Fibroblast of pulmonary artery (primary cell): Measurements from ENCODE around the gene ACOX3.

Experiments
- DNase-seq: peaks from one replicate; pipeline ENCODE4 v3.0.0-alpha.2; 2010; ENCODE audit warnings: low read depth
- H3K4me3 ChIP-seq: replicated peaks from 2 replicates; pipeline ENCODE4 v1.5.1; 2011; ENCODE audit warnings: low read depth, mild to moderate bottlenecking, control low read depth, low read length, moderate library complexity
- CTCF ChIP-seq: IDR thresholded peaks from 2 replicates; pipeline ENCODE4 v1.5.1; 2011; ENCODE audit warnings: mild to moderate bottlenecking, control low read depth, low read length, inconsistent platforms; ENCODE audit errors: missing control alignments

The ACOX3 gene

DNA sequence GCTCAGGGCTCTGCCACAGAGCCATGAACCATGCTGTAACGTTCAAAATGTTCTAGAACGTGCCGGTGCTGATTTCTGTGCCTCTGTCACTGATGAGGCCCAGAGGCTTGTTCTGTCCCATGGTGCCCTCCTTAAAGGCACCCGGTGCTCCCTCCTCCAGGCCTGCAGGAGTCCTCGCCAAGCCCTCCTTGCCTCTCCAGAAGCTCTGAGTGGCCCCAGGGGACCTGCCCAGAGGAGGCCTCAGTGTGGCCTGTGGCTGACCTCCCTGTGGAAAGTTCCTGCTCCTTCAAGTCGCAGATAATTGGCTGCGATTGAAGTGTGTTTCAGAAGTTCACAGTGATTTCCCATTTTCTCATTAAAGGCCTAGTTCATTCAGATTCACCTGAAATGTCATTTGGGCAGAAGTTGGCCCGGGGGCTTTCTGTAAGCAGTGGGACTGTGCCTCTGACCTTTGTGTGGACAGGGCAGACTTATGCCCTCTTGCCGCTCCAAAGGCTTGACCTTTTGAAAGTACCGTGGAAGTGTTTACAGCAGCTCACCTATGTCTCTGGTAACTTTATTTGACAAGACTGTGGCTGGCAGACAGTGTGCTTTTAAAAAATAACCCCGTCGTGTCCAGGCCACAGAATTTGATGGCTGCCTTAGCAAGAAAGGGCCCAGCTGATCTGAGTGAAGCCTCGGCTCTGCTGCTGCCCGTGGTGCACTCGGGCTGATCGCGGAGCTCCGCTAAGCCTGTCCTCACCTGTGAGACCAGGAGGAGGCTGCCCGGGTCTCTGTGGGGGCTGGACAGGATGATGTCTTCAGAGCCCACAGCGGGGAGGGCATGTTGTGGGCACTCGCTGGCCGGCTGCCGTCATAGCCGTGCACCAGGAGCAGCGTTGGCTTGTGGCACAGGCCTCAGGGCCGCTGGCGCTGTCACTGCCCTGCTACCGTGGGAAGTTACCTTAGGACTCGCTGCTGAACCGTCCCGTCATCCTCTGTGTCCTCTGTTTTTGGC is 25.4 kb upstream of the ACOX3 start:
- TF ChIP-seq CTCF: no peak
- H3K4me3 ChIP-seq: no peak overlapping the region
- DNase-seq: no peak

- no peak for DNase-seq
- no peak overlapping the region for H3K4me3 ChIP-seq
- TF ChIP-seq CTCF: no peak
Observed at GRCh38 chr4:8464381-8464780, 23.9 kb upstream of the ACOX3 start.

GRCh38 chr4:8463811-8464210 is 23.3 kb upstream of the ACOX3 start:
- no peak for TF ChIP-seq CTCF
- no peak for DNase-seq
- no peak overlapping the region for H3K4me3 ChIP-seq

DNA sequence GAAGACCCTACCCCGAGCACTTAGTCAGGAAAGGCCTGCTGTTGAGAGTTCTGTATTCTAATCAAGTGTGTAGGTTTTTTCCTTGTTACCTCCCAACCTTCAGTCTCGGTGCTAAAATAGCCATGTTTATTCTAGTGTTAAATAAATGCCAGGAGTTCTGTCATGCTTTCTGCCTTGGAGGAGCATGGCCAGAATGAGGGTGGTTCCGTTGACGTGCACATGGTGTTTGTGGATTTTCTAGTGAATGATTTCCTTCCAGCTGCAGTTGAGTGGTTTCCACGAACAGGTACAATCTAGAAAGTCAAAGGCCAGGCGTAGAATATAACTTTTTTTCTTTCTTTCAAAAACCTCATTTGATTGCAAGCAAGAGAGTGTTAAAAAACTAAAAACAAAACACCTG is 21.1 kb upstream of the ACOX3 start:
- DNase-seq: no peak
- no peak for TF ChIP-seq CTCF
- H3K4me3 ChIP-seq: no peak overlapping the region

DNA sequence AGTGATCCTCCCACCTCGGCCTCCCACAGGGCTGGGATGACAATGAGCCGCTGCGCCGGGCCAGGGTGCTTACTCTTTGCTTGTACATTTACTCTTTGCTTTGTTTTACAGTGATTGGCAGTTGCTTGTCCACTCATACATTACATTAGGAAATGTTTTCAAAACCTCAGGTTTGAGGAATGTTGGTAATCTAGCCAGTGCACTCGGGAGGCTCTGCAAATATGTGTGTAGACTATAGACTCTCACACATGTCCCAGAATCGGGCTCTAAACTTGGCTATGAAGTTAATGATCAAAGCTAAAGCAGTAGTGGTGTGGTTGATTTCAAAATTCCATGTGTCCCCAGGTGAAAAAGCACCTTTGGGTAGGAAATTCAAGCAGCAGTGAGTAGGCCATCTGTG is 20.6 kb upstream of the ACOX3 start:
- no peak for TF ChIP-seq CTCF
- DNase-seq: no peak
- H3K4me3 ChIP-seq: no peak overlapping the region

DNA sequence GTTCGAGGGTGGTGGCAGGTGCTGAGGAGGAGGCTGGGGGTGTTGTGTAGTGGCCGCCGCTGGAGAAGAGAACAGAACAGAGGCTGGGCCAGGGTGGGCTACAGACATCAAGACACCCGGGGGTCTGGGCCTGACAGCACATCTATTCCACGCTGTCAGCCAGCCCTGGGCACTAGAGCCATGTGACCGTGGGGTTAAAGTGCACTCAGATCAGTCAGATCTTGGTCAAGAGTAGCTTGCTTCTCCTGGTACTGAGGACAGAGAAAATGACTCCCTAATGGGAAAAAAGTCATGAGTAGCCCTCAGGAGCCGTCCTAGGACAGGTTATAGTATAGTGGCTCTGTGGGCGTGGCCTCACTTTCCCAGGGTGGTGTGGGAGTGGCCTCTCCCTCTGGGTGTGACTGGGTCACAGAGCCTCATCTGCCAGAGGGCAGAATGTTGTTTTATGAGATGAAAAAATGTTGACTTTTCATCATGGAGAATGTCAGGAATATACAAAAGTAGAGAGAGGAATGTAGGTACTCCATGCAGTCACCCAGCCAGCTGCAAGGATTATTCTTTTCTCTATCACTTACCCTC is 19.4 kb upstream of the ACOX3 start:
- no peak overlapping the region for H3K4me3 ChIP-seq
- DNase-seq: no peak

More for the DNA sequence above, 19.4 kb upstream of the ACOX3 start:
- TF ChIP-seq CTCF: no peak
